Subcutaneous abdominal adipose tissue (tissue), 5 donors: ENCODE results near the gene EPHB2.
"Not testable (repeated sequence)": the region's sequence is repeated elsewhere in the genome, so short reads cannot be mapped to it uniquely, and the experiment has no call there.

Experiments used
- H3K27ac ChIP-seq: one replicate; pipeline ENCODE4 v1.7.0; 2013; ENCODE audit warnings: low read depth, mild to moderate bottlenecking, inconsistent platforms, low read length, moderate library complexity
- H3K27me3 ChIP-seq, 5 donors: one replicate each; pipeline ENCODE4 v1.7.0; 2013; ENCODE audit warnings: low read length in 5 of 5, inconsistent platforms in 1 of 5; ENCODE audit not compliant: control insufficient read depth in 5 of 5, insufficient read depth in 4 of 5
- H3K36me3 ChIP-seq, 5 donors: one replicate each; pipeline ENCODE4 v1.7.0; 2013; ENCODE audit warnings: low read length in 5 of 5; ENCODE audit not compliant: control insufficient read depth in 5 of 5, insufficient read depth in 5 of 5
- H3K4me1 ChIP-seq, 5 donors: one replicate each; pipeline ENCODE4 v1.7.0; 2013; ENCODE audit warnings: low read length in 5 of 5, mild to moderate bottlenecking in 3 of 5, moderate library complexity in 1 of 5; ENCODE audit not compliant: control insufficient read depth in 5 of 5, insufficient read depth in 5 of 5
- H3K4me3 ChIP-seq, 5 donors: one replicate each; pipeline ENCODE4 v1.7.0; 2013; ENCODE audit warnings: low read length in 5 of 5, low read depth in 1 of 5
- H3K9ac ChIP-seq, 5 donors: one replicate each; pipeline ENCODE4 v1.7.0; 2013; ENCODE audit warnings: low read length in 5 of 5, mild to moderate bottlenecking in 4 of 5, moderate library complexity in 3 of 5
- H3K9me3 ChIP-seq, 5 donors: one replicate each; pipeline ENCODE4 v1.7.0; 2013; ENCODE audit warnings: low read length in 5 of 5; ENCODE audit not compliant: control insufficient read depth in 5 of 5
- donor health status: healthy.
- donor health status: healthy.
- donor health status: healthy.
- donor health status: healthy.
- donor health status: healthy.

EPHB2 gene

GRCh38 chr1:22705586-22705985 lies 5.1 kb upstream of the EPHB2 start:
- Histone ChIP-seq H3K27me3 (peaks cover 0 to 5% (median 0%) of the 10 kb centered on the region in 5 donors), H3K9me3 (no peaks in the 10 kb centered on the region)

DNA sequence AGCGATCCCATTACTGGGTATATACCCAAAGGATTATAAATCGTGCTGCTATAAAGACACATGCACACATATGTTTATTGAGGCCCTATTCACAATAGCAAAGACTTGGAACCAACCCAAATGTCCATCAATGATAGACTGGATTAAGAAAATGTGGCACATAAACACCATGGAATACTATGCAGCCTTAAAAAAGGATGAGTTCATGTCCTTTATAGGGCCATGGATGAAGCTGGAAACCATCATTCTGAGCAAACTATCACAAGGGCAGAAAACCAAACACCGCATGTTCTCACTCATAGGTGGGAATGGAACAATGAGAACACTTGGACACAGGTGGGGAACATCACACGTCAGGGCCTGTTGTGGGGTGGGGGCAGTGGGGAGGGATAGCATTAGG lies 4.5 kb upstream of the EPHB2 start:
- H3K9me3 ChIP-seq, H3K4me3 ChIP-seq, H3K27me3 ChIP-seq, H3K9ac ChIP-seq, H3K27ac ChIP-seq, H3K36me3 ChIP-seq: not testable (repeated sequence)
- H3K4me1 ChIP-seq, result peaks cover 0 to 20% (median 13%) of the 10 kb centered on the region in 5 donors

More at GRCh38 chr1:22705586-22705985, 5.1 kb upstream of the EPHB2 start:
- Histone ChIP-seq H3K27ac (no peak overlapping the region), H3K4me3 (no peak overlapping the region), H3K4me1 (peaks cover 0 to 20% (median 13%) of the 10 kb centered on the region in 5 donors), H3K36me3 (no peaks in the 10 kb centered on the region), H3K9ac (no peak overlapping the region)

GRCh38 chr1:22708777-22709176 lies 1.9 kb upstream of the EPHB2 start:
- H3K9ac ChIP-seq, result no peak overlapping the region
- H3K27me3 ChIP-seq, result peaks cover 0 to 14% (median 6%) of the 10 kb centered on the region in 5 donors
- no peak overlapping the region for H3K27ac ChIP-seq
- H3K36me3 ChIP-seq, result no peaks in the 10 kb centered on the region
- no peak overlapping the region for H3K4me3 ChIP-seq
- H3K9me3 ChIP-seq, result no peaks in the 10 kb centered on the region
- peaks cover 0 to 43% (median 19%) of the 10 kb centered on the region in 5 donors for H3K4me1 ChIP-seq

GRCh38 chr1:22709227-22709626 lies 1.4 kb upstream of the EPHB2 start:
- Histone ChIP-seq H3K36me3 (no peaks in the 10 kb centered on the region), H3K9me3 (no peaks in the 10 kb centered on the region), H3K4me1 (peaks cover 0 to 43% (median 19%) of the 10 kb centered on the region in 5 donors), H3K27me3 (peaks cover 0 to 14% (median 6%) of the 10 kb centered on the region in 5 donors), H3K4me3 (no peak overlapping the region), H3K27ac (no peak overlapping the region), H3K9ac (no peak overlapping the region)

- no peaks in the 10 kb centered on the region for H3K9me3 ChIP-seq
- no peaks in the 10 kb centered on the region for H3K36me3 ChIP-seq
- H3K9ac ChIP-seq, result no peak overlapping the region
- peak overlapping the region in 2 of 5 donors; percentile 6 to 9 for H3K4me3 ChIP-seq
- H3K27ac ChIP-seq, result no peak overlapping the region
- H3K27me3 ChIP-seq, result peaks cover 0 to 14% (median 6%) of the 10 kb centered on the region in 5 donors
- peaks cover 0 to 43% (median 19%) of the 10 kb centered on the region in 5 donors for H3K4me1 ChIP-seq
These were observed 543 bp upstream of the EPHB2 start for GRCh38 chr1:22709891-22710700.

- no peaks in the 10 kb centered on the region for H3K9me3 ChIP-seq
- H3K4me3 ChIP-seq, result peak overlapping the region in 3 of 5 donors; percentile 46 to 60 (median 54)
- H3K27ac ChIP-seq, result no peak overlapping the region
- H3K4me1 ChIP-seq, result peaks cover 0 to 43% (median 19%) of the 10 kb centered on the region in 5 donors
- no peak overlapping the region for H3K9ac ChIP-seq
- H3K36me3 ChIP-seq, result no peaks in the 10 kb centered on the region
- H3K27me3 ChIP-seq, result peaks cover 0 to 14% (median 6%) of the 10 kb centered on the region in 5 donors
These were observed 432 bp downstream of the EPHB2 start for GRCh38 chr1:22711071-22711470.

DNA sequence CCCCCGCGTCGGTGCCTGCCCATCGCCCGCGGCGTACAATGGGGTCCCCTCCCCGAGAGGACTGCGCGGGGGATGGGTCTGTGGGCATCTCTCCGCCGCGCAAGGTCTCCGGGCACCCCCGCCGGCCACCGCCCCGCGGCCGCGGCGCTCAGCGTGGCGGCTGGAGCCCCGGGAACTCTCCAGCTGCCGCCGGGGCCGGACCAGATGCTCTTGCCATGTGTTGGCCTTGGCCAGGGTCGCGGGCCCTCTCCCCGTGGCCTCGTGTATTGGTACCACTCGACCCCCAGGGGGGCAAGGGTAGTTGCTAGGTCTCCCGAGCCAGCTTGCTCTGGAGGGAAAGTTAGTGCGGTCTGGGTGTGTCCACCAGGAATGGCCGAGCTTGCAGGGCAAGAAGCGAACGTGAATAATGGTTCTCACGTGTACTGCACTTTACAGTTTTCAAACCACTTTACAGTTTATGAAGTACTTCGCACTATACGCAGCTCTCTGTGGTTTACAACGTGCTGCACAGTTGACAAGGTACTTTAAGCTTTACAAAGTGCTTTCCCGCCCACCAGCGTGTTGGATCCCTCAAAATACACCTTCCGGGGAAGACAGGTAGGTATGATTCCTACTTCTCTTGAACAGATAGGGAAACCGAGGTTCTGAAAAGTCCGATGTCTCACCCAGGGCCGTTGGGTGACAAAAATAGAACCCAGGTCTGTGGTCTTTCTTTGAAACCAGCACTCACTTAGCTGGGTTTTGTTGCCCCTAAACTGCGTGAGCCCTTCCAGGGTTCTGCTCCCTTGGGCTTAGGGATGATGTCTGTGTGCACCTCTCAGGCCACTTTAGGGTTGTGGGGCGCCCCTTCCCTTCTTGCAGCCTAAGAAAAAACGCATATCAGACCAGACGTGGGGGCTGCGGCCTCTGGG lies 1.2 kb downstream of the EPHB2 start:
- Histone ChIP-seq H3K27ac (no peak overlapping the region), H3K4me1 (peaks cover 0 to 47% (median 21%) of the 10 kb centered on the region in 5 donors)

DNA sequence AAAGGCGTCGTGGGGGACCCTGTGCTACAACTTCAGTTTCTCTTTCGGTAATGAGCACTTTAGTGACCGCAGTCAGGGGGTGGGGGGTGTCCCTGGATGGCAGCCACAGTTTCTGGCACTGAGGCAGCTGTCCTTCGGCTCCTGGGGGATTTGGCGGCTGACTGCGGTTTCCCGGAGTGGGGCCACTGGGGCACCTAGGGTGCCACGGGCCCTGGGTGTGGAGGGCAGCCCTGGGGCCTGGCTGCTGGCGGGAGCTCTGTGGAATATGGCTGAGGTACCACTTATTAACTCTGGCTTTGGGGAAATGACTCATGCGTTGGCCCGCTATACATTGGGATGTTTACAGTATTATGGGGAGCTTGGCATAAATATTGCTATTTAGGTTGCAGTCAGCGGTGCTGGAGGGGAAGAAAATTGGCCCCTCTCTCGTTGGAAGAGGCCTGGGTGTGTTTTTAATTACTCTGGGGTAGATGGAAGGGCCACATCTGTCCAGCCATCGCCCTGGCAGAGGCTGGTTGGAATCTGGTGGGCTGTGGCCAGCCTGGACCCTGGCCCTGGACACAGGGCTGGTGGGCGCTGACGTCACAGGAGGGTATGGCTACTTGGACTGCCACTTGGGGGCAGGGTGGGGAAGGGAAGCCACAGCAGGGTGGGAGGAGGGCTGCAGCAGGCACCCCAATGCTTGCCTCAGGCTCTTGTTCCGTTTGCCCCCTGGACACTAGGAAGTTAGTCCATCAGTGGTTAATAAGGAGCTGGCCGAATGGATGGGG lies 2.0 kb downstream of the EPHB2 start:
- Histone ChIP-seq H3K36me3 (no peaks in the 10 kb centered on the region), H3K27ac (no peak overlapping the region), H3K9ac (no peak overlapping the region), H3K4me3 (peak overlapping the region in 1 of 5 donors; percentile 31), H3K9me3 (no peaks in the 10 kb centered on the region), H3K4me1 (peaks cover 0 to 54% (median 29%) of the 10 kb centered on the region in 5 donors), H3K27me3 (peaks cover 0 to 14% (median 6%) of the 10 kb centered on the region in 5 donors)

More for the DNA sequence above, 1.2 kb downstream of the EPHB2 start:
- H3K9me3 ChIP-seq, result no peaks in the 10 kb centered on the region
- peak overlapping the region; percentile 31 to 66 (median 54) for H3K4me3 ChIP-seq
- H3K36me3 ChIP-seq, result no peaks in the 10 kb centered on the region
- peak overlapping the region in 1 of 5 donors; percentile 56 for H3K9ac ChIP-seq
- peaks cover 0 to 14% (median 6%) of the 10 kb centered on the region in 5 donors for H3K27me3 ChIP-seq

GRCh38 chr1:22714455-22714854 lies 3.8 kb downstream of the EPHB2 start:
- H3K27ac ChIP-seq, result no peak overlapping the region
- H3K9ac ChIP-seq, result no peak overlapping the region
- H3K9me3 ChIP-seq, result no peaks in the 10 kb centered on the region
- H3K27me3 ChIP-seq, result peaks cover 0 to 14% (median 6%) of the 10 kb centered on the region in 5 donors
- H3K4me3 ChIP-seq, result no peak overlapping the region
- H3K4me1 ChIP-seq, result peaks cover 4 to 57% (median 38%) of the 10 kb centered on the region in 5 donors
- H3K36me3 ChIP-seq, result no peaks in the 10 kb centered on the region
